Endothelial cell of umbilical vein (primary cell): Measurements from ENCODE around the gene KLF15.

ENCODE experiments used
- TF ChIP-seq, protein P1 (sequence below): IDR thresholded peaks from 2 replicates; pipeline ENCODE4 v1.6.1; 2011; ENCODE audit not compliant: insufficient read depth, insufficient read length
- TF ChIP-seq, protein P2 (sequence below), 2 donors: IDR thresholded peaks; 1 replicate in 1 of 2; 2 replicates in 1 of 2; pipeline ENCODE4 v1.5.1; 2011; ENCODE audit warnings: low read length in 2 of 2, mild to moderate bottlenecking in 2 of 2, moderate library complexity in 2 of 2, control low read depth in 1 of 2, inconsistent platforms in 1 of 2, low read depth in 1 of 2; ENCODE audit not compliant: insufficient read depth in 1 of 2; ENCODE audit errors: extremely low read depth in 1 of 2

DNA sequence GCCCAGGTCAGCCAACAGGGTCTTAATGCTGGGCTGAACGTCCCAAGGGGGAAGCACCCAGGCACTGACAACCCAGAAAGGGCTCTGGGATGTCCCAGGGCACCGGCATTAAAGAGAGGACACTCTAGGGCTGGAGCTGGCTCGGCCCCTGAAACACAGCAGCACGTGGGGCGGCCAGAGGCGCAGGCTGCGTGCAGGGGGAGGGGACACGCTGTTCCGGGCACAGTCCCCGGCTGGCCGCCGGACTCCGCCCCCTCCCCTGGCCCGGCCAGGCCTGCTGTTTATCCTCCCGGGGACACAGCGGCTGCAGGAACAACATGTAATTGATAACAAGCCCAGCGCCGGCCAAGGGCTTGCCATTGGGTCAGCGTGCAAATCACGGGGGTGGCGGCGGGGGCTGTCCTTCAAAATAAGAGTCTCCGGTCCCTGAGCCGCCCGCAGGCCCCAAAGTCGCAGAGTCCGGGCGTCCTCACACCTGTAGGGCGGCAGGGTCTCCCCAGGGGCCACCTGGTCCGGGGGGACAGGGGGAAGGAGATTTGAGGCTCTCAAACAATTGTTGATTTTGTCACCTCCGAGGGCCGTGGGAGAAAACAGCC, 1.3 kb downstream of the KLF15 start:
- TF ChIP-seq, protein P1, sequence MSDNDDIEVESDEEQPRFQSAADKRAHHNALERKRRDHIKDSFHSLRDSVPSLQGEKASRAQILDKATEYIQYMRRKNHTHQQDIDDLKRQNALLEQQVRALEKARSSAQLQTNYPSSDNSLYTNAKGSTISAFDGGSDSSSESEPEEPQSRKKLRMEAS = peak; percentile 58
- TF ChIP-seq, protein P2, sequence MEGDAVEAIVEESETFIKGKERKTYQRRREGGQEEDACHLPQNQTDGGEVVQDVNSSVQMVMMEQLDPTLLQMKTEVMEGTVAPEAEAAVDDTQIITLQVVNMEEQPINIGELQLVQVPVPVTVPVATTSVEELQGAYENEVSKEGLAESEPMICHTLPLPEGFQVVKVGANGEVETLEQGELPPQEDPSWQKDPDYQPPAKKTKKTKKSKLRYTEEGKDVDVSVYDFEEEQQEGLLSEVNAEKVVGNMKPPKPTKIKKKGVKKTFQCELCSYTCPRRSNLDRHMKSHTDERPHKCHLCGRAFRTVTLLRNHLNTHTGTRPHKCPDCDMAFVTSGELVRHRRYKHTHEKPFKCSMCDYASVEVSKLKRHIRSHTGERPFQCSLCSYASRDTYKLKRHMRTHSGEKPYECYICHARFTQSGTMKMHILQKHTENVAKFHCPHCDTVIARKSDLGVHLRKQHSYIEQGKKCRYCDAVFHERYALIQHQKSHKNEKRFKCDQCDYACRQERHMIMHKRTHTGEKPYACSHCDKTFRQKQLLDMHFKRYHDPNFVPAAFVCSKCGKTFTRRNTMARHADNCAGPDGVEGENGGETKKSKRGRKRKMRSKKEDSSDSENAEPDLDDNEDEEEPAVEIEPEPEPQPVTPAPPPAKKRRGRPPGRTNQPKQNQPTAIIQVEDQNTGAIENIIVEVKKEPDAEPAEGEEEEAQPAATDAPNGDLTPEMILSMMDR (IDR thresholded peaks at IDR 0.05; ENCODE audit: extremely low read depth in 1 of 2, insufficient read depth in 1 of 2, low read depth in 1 of 2, low read length in 2 of 2) = no peak
